NCI-H146 (cell line): Measurements from ENCODE around the gene GATA6.
"Not testable (repeated sequence)": the region's sequence is repeated elsewhere in the genome, so short reads cannot be mapped to it uniquely, and the experiment has no call there.

Experiments
- DNase-seq: peaks from one replicate; lab custom pipeline; 2025; lab: John Stamatoyannopoulos, UW

GATA6 gene

GRCh38 chr18:22204996-22205395 is 35.6 kb downstream of the GATA6 start:
- DNase-seq, result no peak

GRCh38 chr18:22207021-22207758 is 37.8 kb downstream of the GATA6 start:
- no peak for DNase-seq

GRCh38 chr18:22210311-22210754 is 40.9 kb downstream of the GATA6 start:
- DNase-seq, result no peak

- DNase-seq, result no peak
These were observed 42.3 kb downstream of the GATA6 start for GRCh38 chr18:22211657-22212056.

- no peak for DNase-seq
These were observed 44.1 kb downstream of the GATA6 start for GRCh38 chr18:22213333-22213973.

GRCh38 chr18:22214731-22215528 is 45.5 kb downstream of the GATA6 start:
- no peak for DNase-seq

GRCh38 chr18:22218835-22219234 is 49.4 kb downstream of the GATA6 start:
- no peak for DNase-seq

- DNase-seq, result peak; percentile 21
These were observed 50.4 kb downstream of the GATA6 start for GRCh38 chr18:22219568-22220355.

- DNase-seq, result not testable (repeated sequence)
These were observed 51.2 kb downstream of the GATA6 start for GRCh38 chr18:22220585-22220984.

- DNase-seq, result no peak
These were observed 52.0 kb downstream of the GATA6 start for GRCh38 chr18:22221350-22221749.

GRCh38 chr18:22223254-22223964 is 54.0 kb downstream of the GATA6 start:
- peak; percentile 81 for DNase-seq

- DNase-seq, result peak; percentile 50
These were observed 54.6 kb downstream of the GATA6 start for GRCh38 chr18:22223965-22224322.

GRCh38 chr18:22224339-22224738 is 55.0 kb downstream of the GATA6 start:
- DNase-seq, result no peak

GRCh38 chr18:22226801-22227200 is 57.4 kb downstream of the GATA6 start:
- DNase-seq, result no peak

- DNase-seq, result no peak
These were observed 59.6 kb downstream of the GATA6 start for GRCh38 chr18:22228976-22229375.

- DNase-seq, result no peak
These were observed 60.2 kb downstream of the GATA6 start for GRCh38 chr18:22229456-22230124.

GRCh38 chr18:22230471-22230945 is 61.1 kb downstream of the GATA6 start:
- no peak for DNase-seq

- DNase-seq, result peak; percentile 64
These were observed 63.9 kb downstream of the GATA6 start for GRCh38 chr18:22233266-22233665.

- no peak for DNase-seq
These were observed 68.6 kb downstream of the GATA6 start for GRCh38 chr18:22238036-22238435.

GRCh38 chr18:22238681-22239080 is 69.3 kb downstream of the GATA6 start:
- no peak for DNase-seq

GRCh38 chr18:22241921-22242361 is 72.6 kb downstream of the GATA6 start:
- DNase-seq, result no peak
